Stimulated activated CD4-positive, alpha-beta T cell treated with anti-CD3 and anti-CD28 coated beads, Interleukin-2, amount 100 ng/mL, for 48 hours (primary cell): Measurements from ENCODE around the gene B4GALT5.

Source experiments
- DNase-seq, 2 donors: peaks; one replicate each; pipeline ENCODE4 v3.0.0-alpha.2; 2020

B4GALT5 gene

GRCh38 chr20:49699200-49699992 lies 14.3 kb downstream of the B4GALT5 start:
- no peak for DNase-seq

- DNase-seq: no peak
Measured at GRCh38 chr20:49698477-49698876, 15.2 kb downstream of the B4GALT5 start.

- no peak for DNase-seq
Measured at GRCh38 chr20:49697071-49697470, 16.6 kb downstream of the B4GALT5 start.

GRCh38 chr20:49696594-49696993 lies 17.1 kb downstream of the B4GALT5 start:
- DNase-seq: no peak

GRCh38 chr20:49695830-49696229 lies 17.8 kb downstream of the B4GALT5 start:
- no peak for DNase-seq

- no peak for DNase-seq
Measured at GRCh38 chr20:49694450-49695071, 19.1 kb downstream of the B4GALT5 start.

- no peak for DNase-seq
Measured at GRCh38 chr20:49693435-49694171, 20.1 kb downstream of the B4GALT5 start.

GRCh38 chr20:49692941-49693340 lies 20.7 kb downstream of the B4GALT5 start:
- no peak for DNase-seq

GRCh38 chr20:49691818-49692568 lies 21.7 kb downstream of the B4GALT5 start:
- DNase-seq: no peak

- no peak for DNase-seq
Measured at GRCh38 chr20:49690899-49691620, 22.6 kb downstream of the B4GALT5 start.

- no peak for DNase-seq
Measured at GRCh38 chr20:49687595-49688567, 25.8 kb downstream of the B4GALT5 start.

- no peak for DNase-seq
Measured at GRCh38 chr20:49685809-49686208, 27.9 kb downstream of the B4GALT5 start.

GRCh38 chr20:49685161-49685601 lies 28.5 kb downstream of the B4GALT5 start:
- DNase-seq: no peak

- no peak for DNase-seq
Measured at GRCh38 chr20:49684335-49684997, 29.2 kb downstream of the B4GALT5 start.

GRCh38 chr20:49682798-49683197 lies 30.9 kb downstream of the B4GALT5 start:
- DNase-seq: no peak

- no peak for DNase-seq
Measured at GRCh38 chr20:49682278-49682677, 31.4 kb downstream of the B4GALT5 start.

GRCh38 chr20:49681850-49682216 lies 31.8 kb downstream of the B4GALT5 start:
- DNase-seq: no peak

GRCh38 chr20:49680484-49680883 lies 33.2 kb downstream of the B4GALT5 start:
- DNase-seq: no peak

GRCh38 chr20:49679634-49680033 lies 34.0 kb downstream of the B4GALT5 start:
- DNase-seq: no peak
